OCI-M2 (cell line): ENCODE measurements around the gene TSPAN15.
A peak's percentile ranks its signal among the peaks of the same experiment; 100 is the strongest.

ENCODE experiments used
- DNase-seq: peaks from one replicate; lab custom pipeline; 2025; ENCODE audit not compliant: unreplicated experiment; lab: John Stamatoyannopoulos, UW

Gene TSPAN15

DNA sequence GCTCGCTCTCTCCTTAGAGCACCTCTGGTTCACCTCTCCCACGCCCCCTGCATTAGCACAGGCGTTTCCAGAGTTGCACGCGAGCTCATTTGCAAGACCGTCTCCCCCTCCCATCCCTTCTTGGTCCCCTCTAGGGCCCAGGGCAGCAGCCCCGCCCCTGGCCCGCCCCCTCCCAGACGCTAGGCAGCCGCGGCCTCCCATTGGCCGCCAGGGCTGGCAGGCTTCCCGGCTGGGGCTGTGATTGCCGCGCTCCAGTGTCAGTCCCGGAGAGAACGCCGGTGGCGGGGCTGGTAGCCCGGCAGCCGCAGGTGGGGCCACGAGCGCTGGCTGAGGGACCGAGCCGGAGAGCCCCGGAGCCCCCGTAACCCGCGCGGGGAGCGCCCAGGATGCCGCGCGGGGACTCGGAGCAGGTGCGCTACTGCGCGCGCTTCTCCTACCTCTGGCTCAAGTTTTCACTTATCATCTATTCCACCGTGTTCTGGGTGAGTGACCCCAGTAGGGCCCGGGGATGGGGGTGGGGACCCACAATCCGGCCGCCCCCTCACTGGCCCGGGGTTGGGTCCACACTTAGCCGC lies at the start of gene TSPAN15:
Gene TSPAN15 (plus strand): TSS at position 257 of the 575 bp plus-strand sequence. CDS start 130 bp downstream, at position 387.
- DNase-seq = no peak

GRCh38 chr10:69402386-69402785 lies 48.9 kb upstream of the TSPAN15 start:
- DNase-seq = no peak

GRCh38 chr10:69403066-69403465 lies 48.2 kb upstream of the TSPAN15 start:
- DNase-seq = no peak

DNA sequence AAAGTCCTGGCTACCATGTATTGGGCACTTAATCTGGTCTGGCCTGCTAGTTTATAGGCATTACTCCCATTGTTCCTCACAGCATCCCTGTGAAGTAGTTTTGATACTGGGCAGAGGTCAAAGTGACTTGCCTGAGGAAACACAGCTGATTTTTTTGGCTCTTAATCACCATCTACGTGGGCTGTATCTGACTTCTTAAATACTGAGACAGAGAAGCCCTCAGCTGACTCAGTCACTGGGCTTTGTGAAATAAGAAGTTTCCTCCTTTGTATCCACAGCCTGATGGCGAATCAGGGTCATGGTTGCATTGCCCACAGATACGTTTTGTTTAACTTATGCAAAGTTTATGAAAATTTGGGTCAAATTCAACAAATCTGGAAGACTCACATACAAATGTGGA lies 47.7 kb upstream of the TSPAN15 start:
- no peak for DNase-seq

GRCh38 chr10:69404786-69405185 lies 46.5 kb upstream of the TSPAN15 start:
- DNase-seq = no peak

- DNase-seq = no peak
Measured at GRCh38 chr10:69405221-69405620, 46.0 kb upstream of the TSPAN15 start.

- DNase-seq = no peak
Measured at GRCh38 chr10:69406302-69406811, 44.9 kb upstream of the TSPAN15 start.

- DNase-seq = no peak
Measured at GRCh38 chr10:69406816-69407580, 44.3 kb upstream of the TSPAN15 start.

GRCh38 chr10:69407621-69408301 lies 43.5 kb upstream of the TSPAN15 start:
- no peak for DNase-seq

- DNase-seq = peak; percentile 32
Measured at GRCh38 chr10:69408318-69409175, 42.7 kb upstream of the TSPAN15 start.

DNA sequence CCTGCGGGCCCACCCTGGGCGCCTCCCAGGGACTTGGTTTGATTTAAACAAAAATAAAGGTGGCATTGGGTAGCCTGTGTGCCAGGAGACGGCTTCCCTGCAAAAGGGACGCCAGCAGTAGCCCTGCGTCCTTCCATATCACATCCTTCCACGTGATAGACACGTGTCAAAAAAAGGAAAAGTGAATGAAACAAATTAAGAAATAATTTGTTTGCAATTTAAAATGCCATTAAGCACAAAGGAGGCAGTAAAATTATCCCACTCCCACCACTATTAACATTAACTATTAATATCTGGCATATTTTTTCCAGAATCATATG lies 42.1 kb upstream of the TSPAN15 start:
- no peak for DNase-seq

DNA sequence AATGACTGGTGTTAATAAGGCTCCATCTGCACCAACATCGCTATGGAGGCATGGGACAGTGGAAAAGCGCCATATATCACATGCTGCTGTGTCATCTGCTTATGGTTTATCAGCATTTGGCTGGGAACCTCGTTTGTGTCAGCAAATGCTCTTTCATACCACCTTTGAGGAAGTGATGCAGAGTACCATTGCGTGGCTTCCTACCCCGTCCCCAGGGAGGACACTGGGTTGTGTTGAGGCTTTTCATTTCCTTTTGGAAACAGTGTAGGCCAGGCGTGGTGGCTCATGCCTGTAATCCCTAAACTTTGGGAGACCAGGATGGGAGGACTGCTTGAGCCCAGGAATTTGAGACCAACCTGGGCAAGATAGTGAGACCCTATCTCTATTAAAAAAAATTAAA lies 41.3 kb upstream of the TSPAN15 start:
- no peak for DNase-seq

DNA sequence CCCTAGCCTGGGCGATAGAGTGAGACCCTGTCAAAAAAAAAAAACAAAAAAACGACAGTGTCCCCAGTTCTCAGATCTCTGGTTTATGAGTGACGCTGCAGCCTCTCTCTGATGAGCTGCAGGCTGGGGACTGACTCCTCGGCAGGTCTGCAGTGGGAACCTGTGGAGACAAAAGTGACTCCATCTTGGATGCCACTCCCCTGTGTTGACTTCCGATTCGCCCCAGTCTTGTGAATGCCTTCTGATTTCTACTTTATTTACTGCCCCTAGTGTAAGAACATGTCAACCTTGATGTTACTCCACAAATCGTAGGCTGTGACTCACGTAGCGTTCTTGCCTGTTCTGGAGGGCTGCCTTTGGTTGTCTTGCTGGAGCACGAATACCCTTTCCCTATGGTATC lies 40.8 kb upstream of the TSPAN15 start:
- no peak for DNase-seq

GRCh38 chr10:69411476-69411875 lies 39.8 kb upstream of the TSPAN15 start:
- DNase-seq = no peak

DNA sequence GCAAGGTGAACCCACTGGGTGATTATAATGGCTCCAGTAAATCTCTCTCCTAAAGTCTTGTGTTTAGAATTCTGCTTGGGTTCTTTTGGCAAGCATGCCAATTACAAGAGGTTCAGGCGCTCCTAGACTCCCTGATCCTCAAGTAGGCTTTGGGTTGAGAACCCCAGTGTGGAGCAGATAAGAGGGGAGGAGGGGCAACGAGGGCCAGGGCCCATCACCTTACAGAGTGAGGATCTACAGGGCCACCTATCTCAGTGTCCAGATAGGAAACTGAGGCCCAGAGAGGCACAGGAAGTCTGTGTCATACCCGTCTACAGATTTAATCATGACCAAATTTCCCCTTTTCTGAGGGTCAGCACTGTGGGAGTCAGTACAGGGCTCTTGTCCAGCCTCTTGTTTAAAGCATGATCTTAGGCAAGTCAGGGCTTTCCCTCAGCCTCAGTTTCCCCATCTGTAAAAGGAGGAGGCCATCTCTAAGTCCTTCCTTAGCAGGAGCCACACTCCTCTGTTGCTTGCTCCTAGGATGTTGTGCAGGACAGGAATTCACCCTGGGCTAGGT lies 39.0 kb upstream of the TSPAN15 start:
- no peak for DNase-seq

- DNase-seq = no peak
Measured at GRCh38 chr10:69413221-69413865, 37.9 kb upstream of the TSPAN15 start.

DNA sequence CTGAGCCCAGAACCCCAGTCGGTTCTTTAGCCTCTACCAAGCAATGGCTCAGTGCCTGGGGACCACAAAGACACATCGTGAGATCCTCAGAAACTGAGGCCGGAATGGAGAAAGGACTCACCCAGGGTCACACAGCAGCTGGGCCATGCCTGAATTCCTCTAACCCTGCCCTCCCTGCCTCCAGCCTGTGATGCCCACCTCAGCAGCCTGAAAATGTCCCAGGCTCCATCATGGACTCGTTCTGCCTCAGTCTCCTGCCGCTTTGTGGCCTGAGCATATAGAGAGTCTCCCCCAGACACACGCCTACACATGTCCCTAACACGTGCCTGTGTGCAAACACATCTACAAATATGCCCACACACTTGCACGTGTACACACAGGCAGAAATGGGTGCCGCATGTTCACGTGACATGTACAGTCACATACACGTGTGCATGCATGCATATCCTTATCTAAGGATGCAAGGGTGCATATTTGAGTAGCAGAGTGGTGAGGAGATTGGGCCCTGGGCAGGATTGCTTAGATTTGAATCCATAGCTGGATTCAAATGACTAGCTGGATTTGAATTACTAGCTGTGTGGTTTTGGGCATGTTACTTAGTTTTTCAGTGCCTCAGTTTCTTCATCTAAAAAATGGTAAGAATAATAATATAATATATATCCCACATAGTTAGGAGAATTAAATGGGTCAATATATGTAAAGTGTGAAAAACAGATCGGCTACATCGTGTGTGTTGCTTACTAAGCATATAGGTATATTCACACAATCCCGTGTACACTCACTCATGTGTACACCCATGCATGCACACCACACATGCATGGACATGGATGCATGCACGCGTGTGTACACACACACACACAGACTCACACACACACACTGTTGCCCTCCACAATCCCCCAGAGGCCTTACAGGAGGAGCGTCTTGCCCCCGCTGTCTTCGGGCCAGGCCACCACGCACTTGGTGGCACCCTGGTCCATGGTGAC lies 36.9 kb upstream of the TSPAN15 start:
- no peak for DNase-seq

DNA sequence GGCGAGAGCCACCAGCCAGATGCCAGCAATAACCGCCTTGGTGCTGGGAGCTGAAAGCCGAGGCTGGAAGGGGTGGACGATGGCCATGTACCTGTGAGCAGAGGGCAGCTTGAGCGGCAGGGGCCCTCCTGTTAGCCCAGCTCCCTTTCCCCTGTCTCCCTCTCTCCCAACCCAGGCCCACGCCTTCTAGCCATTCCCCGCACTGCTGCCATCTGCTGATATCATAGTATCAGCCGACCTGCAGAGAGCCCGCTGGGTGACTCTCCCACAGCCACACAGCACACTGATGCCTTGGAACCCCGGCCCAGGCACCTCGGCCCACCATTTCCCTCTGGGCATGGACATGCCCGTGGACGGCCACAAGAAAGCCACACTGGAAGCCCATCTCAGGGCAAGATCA lies 36.2 kb upstream of the TSPAN15 start:
- DNase-seq = no peak

DNA sequence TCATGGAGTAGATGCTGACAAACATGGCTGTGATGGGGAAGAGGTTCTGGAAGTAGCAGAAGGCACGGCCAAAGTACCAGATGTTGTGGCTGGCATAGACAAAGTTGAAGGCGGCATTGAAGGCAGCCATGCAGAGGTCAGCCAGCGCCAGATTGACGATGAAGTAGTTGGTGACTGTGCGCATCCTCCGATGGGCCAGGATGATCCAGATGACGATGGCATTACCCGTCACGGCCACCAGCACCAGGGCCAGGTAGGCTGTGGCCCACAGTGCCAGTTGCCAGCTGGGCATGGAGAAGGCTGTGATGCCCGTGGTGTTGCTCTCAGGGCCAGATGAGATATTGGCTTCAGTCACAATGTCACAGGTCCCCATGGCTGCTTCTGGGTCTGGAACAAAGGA lies 35.3 kb upstream of the TSPAN15 start:
- no peak for DNase-seq
